Gastroesophageal sphincter (tissue), 3 donors: Measurements from ENCODE around the gene PPM1L.

Experiments
- CTCF ChIP-seq, 4 experiments: fragments of 200-600 bp in 2 of 4; fragments of 450-650 bp in 2 of 4; sonication (generic) in 1 of 4; IDR thresholded peaks; one replicate each; pipeline ENCODE4 v1.5.1; 2017 to 2019; ENCODE audit warnings: antibody characterized with exemption in 4 of 4, mild to moderate bottlenecking in 2 of 4, moderate library complexity in 2 of 4
- EP300 ChIP-seq: sonication (generic); formaldehyde crosslinking; IDR thresholded peaks from one replicate; pipeline ENCODE4 v1.6.1; 2017; ENCODE audit warnings: antibody characterized with exemption, mild to moderate bottlenecking
- POLR2A ChIP-seq, 2 donors: fragments of 450-650 bp; IDR thresholded peaks; one replicate each; pipeline ENCODE4 v1.6.1; 2017; ENCODE audit warnings: antibody characterized with exemption in 2 of 2, mild to moderate bottlenecking in 2 of 2, moderate library complexity in 1 of 2
- POLR2AphosphoS5 ChIP-seq: sonication (generic); formaldehyde crosslinking; IDR thresholded peaks from one replicate; pipeline ENCODE4 v1.6.1; 2017; ENCODE audit warnings: antibody characterized with exemption

GRCh38 chr3:160748787-160749186, 7.2 kb upstream of the PPM1L start:
- TF ChIP-seq CTCF (IDR thresholded peaks at IDR 0.05) (no peak), POLR2A (IDR thresholded peaks at IDR 0.05) (no peak), POLR2AphosphoS5 (no peak), EP300 (no peak)
